ENCODE results near the gene ADAM12. TPM values are rescaled to one million over a fixed set of nuclear protein-coding genes. Genes with fewer than 3 reads are reported as not detected.

The ADAM12 gene
- total and polyA plus RNA-seq, 4 donors = 0.03 to 0.33 (median 0.19) TPM

- peaks cover 0 to 3% (median 0%) of the 10 kb centered on the region in 4 donors for H3K9me3 ChIP-seq (ENCODE audit: control insufficient read depth in 4 of 4, low read length in 3 of 4)
- no peaks in the 10 kb centered on the region for H3K4me1 ChIP-seq (ENCODE audit: control insufficient read depth in 4 of 4, insufficient read depth in 4 of 4, low read length in 3 of 4)
- WGBS = 76% methylated on average over 5 of the region's 5 CpGs
- no peak for DNase-seq (ENCODE audit: low spot score)
- H3K36me3 ChIP-seq (ENCODE audit: control insufficient read depth in 4 of 4, insufficient read depth in 3 of 4, low read depth in 1 of 4, low read length in 3 of 4) = no peaks in the 10 kb centered on the region
- no peak overlapping the region for H3K27ac ChIP-seq (ENCODE audit: low read depth in 1 of 2, low read length in 2 of 2)
- H3K4me3 ChIP-seq (ENCODE audit: low read depth in 1 of 3, low read length in 3 of 3) = no peak overlapping the region
- no peak overlapping the region for H3K9ac ChIP-seq (ENCODE audit: low read depth in 1 of 2, low read length in 2 of 2)
- TF ChIP-seq HNF4A (conservative IDR thresholded peaks at IDR 0.05) = no peak
- TF ChIP-seq TAF1 (conservative IDR thresholded peaks at IDR 0.05) = no peak
- TF ChIP-seq MAX (IDR thresholded peaks at IDR 0.05) = no peak
- no peak for TF ChIP-seq ZBTB33 (IDR thresholded peaks at IDR 0.05)
- no peak for TF ChIP-seq YY1 (IDR thresholded peaks at IDR 0.05)
- no peak for TF ChIP-seq RAD21 (IDR thresholded peaks at IDR 0.05)
- no peak for TF ChIP-seq CTCF (IDR thresholded peaks at IDR 0.05; ENCODE audit: low read depth, low read length, missing input control)
- no peak for TF ChIP-seq FOXA2 (IDR thresholded peaks at IDR 0.05)
- no peaks in the 10 kb centered on the region for H3K27me3 ChIP-seq (ENCODE audit: control insufficient read depth in 4 of 4, insufficient read depth in 4 of 4, low read length in 3 of 4)
Measured at GRCh38 chr10:126234630-126235029, 153.6 kb downstream of the ADAM12 start.

- Histone ChIP-seq H3K27me3 (ENCODE audit: control insufficient read depth in 4 of 4, insufficient read depth in 4 of 4, low read length in 3 of 4) (no peaks in the 10 kb centered on the region), H3K4me3 (ENCODE audit: low read depth in 1 of 3, low read length in 3 of 3) (no peak overlapping the region), H3K27ac (ENCODE audit: low read depth in 1 of 2, low read length in 2 of 2) (no peak overlapping the region), H3K9ac (ENCODE audit: low read depth in 1 of 2, low read length in 2 of 2) (no peak overlapping the region), H3K4me1 (ENCODE audit: control insufficient read depth in 4 of 4, insufficient read depth in 4 of 4, low read length in 3 of 4) (no peaks in the 10 kb centered on the region), H3K36me3 (ENCODE audit: control insufficient read depth in 4 of 4, insufficient read depth in 3 of 4, low read depth in 1 of 4, low read length in 3 of 4) (no peaks in the 10 kb centered on the region), H3K9me3 (ENCODE audit: control insufficient read depth in 4 of 4, low read length in 3 of 4) (peaks cover 0 to 3% (median 0%) of the 10 kb centered on the region in 4 donors)
- no peak for DNase-seq (ENCODE audit: low spot score)
- WGBS = 69% methylated on average over 15 of the region's 15 CpGs
- no peak for TF ChIP-seq GABPA (IDR thresholded peaks at IDR 0.05 in 1 of 2, conservative IDR thresholded peaks at IDR 0.05 in 1 of 2)
- no peak for TF ChIP-seq REST (IDR thresholded peaks at IDR 0.05)
- TF ChIP-seq SP1 (IDR thresholded peaks at IDR 0.05) = no peak
- no peak for TF ChIP-seq HNF4G (IDR thresholded peaks at IDR 0.05)
- no peak for TF ChIP-seq TAF1 (conservative IDR thresholded peaks at IDR 0.05)
- no peak for TF ChIP-seq CTCF (IDR thresholded peaks at IDR 0.05; ENCODE audit: low read depth, low read length, missing input control)
- TF ChIP-seq HNF4A (conservative IDR thresholded peaks at IDR 0.05) = no peak
- TF ChIP-seq RAD21 (IDR thresholded peaks at IDR 0.05) = no peak
- no peak for TF ChIP-seq ATF3 (IDR thresholded peaks at IDR 0.05)
- TF ChIP-seq YY1 (IDR thresholded peaks at IDR 0.05) = no peak
Measured at GRCh38 chr10:126233182-126234148, 154.8 kb downstream of the ADAM12 start.

All from liver (tissue), 9 donors.